GM10847 (cell line): ENCODE results near the gene TLX2.

Experiments
- POLR2A ChIP-seq: IDR thresholded peaks from 2 replicates; pipeline ENCODE4 v1.6.1; 2011; ENCODE audit not compliant: insufficient read length; ENCODE audit errors: extremely low read depth

Gene TLX2

DNA sequence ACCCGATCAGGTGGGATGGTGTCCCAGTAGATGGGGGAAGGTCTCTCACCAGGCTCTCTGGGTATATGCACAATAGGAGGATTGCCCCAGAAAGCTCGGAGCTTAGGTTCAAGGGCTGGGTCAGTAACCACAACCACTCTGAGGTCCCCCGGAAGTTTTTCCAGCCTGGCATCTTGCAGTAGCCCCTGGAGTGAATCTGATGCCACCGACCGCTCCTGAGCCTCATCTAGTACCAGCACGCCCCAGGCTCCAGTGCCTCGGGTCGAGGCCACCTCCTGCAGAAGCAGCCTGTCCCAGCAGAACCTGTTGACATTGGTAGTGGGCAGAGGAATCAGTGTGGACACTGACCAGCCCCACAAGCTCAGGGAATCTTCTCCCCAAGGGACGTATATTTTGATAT, 9.8 kb downstream of the TLX2 start:
- no peak for TF ChIP-seq POLR2A

- TF ChIP-seq POLR2A: no peak
Observed at GRCh38 chr2:74524955-74525716, 10.9 kb downstream of the TLX2 start.

- TF ChIP-seq POLR2A: no peak
Observed at GRCh38 chr2:74525717-74526648, 11.7 kb downstream of the TLX2 start, which contains the start of gene DQX1. TSS of gene DQX1 (minus strand) at chr2:74526231. CDS start at chr2:74525729, 502 bp downstream.

DNA sequence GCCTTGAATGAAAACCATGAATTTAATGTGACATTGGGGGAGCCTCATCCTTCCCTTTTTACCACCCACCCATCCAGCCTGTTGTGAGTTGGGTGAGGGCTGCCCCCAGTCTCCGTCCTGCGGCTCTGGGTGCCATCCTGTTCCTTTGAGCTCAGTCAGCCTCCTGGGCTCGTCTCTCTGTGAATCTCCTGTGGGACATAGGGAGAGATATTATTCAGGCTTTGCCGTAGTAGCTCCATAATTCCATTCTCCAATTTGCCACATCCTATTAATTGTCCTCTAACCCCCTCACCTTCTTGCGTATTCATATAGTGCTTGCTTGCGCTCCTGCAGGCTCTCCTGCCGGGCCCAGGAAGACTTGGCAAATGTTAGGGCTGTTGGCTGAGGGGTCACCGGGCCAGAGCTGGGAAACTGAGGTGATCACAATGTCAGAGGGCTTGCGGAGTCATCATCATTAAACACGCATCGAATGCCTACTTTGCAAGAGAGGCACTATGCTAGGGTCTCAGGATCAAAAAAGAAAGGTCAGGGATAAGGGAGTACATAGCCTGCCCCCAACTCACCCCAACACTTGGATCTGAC, 12.5 kb downstream of the TLX2 start:
- TF ChIP-seq POLR2A: no peak

GRCh38 chr2:74527741-74528140, 13.5 kb downstream of the TLX2 start:
- no peak for TF ChIP-seq POLR2A

DNA sequence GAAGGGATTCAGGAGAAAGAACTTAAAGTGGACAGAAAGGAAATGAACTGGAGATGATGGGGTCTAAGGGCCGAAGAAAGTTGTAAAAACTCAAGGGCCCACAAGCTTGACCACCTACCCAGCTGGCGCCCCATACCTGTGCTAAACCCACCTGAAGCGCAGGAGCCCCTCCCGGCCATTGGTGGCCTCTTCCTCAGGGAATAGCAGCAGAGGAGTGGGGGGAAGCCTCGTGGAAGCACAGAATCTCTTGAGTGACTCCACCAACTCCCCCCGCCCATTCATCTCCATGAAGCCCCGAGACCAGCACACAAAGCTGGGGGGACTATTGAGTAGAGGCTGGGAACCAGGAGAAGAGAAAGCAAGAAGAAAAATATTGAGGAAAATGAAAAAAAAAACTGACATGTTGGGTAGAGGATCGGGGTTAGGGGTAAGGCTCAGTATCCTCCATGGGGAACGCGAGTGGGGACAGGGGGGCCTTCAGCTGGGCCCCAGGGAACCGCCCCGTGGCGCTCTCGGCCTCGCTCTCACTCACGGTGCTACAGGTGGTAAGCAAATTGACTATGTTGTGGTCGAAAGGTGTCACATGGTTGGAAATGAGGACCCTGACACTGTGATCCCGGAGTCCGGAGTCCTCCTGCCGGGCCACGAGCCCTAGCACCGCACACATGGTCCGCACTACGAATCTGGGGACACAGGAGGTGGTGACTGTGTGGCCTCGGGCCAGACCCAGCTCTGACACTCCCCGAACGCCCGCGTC, 14.5 kb downstream of the TLX2 start:
- TF ChIP-seq POLR2A: no peak

DNA sequence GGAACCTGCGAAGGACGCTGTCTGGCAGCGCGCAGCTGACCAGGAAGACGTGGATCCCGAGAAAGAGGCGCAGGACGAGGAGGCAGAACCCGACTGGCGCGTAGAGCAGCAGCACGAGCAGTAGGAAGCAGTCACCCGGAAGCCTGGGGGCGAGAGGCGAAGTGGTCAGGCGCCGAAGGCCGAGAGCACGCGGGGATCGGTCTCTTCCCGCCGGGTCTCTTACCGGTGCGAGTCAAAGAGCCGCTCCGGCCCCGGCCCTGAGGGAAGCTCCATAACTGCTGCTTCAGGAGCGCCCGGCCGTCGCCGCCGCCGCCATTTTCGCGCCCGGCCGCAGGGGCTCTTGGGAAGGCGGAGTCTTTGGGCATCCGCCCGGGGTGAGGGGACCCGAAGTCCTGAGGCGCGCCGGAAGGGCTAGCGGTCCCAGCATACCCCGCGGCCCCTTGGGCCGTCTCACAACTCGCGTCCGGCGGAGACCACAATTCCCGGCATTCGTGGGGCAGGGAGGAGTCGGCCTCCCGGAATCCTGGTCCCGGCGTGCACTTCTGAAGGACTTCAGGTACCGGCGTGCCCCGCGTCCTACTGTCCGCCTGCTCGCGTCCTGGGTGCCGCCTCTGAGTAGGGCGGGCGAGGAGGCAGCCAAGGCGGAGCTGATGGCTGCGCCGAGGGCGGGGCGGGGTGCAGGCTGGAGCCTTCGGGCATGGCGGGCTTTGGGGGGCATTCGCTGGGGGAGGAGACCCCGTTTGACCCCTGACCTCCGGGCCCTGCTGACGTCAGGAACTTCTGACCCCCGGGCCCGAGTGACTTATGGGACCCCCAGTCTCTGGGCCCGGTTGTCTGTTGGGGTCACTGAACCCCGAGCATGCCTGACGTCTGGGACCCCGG, 15.3 kb downstream of the TLX2 start, which contains the start of the genes AUP1 and HTRA2:
AUP1 (minus strand) TSS at position 350 of the 882 bp plus-strand sequence; CDS start at position 273, 77 bp downstream.
HTRA2 (plus strand) TSS at position 577 of the 882 bp plus-strand sequence; CDS start at position 651, 74 bp downstream.
- peak; percentile 89 for TF ChIP-seq POLR2A

DNA sequence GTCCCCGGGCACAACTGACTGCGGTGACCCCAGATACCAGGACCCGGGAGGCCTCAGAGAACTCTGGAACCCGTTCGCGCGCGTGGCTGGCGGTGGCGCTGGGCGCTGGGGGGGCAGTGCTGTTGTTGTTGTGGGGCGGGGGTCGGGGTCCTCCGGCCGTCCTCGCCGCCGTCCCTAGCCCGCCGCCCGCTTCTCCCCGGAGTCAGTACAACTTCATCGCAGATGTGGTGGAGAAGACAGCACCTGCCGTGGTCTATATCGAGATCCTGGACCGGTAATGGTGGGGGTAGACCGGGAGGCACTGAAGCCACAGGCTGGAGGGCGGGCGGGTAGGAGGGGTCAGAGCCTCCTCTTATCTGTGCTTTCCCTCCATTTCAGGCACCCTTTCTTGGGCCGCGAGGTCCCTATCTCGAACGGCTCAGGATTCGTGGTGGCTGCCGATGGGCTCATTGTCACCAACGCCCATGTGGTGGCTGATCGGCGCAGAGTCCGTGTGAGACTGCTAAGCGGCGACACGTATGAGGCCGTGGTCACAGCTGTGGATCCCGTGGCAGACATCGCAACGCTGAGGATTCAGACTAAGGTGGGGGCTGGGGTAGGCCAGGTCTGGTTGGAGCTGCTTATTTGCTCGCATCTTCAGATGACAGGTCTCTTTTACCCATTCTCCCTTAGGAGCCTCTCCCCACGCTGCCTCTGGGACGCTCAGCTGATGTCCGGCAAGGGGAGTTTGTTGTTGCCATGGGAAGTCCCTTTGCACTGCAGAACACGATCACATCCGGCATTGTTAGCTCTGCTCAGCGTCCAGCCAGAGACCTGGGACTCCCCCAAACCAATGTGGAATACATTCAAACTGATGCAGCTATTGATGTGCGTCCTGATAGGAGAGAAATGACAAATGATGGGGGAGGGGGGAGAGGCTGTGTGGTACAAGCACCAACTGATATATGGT, 16.3 kb downstream of the TLX2 start:
- TF ChIP-seq POLR2A: no peak

GRCh38 chr2:74531666-74532065, 17.4 kb downstream of the TLX2 start:
- no peak for TF ChIP-seq POLR2A

DNA sequence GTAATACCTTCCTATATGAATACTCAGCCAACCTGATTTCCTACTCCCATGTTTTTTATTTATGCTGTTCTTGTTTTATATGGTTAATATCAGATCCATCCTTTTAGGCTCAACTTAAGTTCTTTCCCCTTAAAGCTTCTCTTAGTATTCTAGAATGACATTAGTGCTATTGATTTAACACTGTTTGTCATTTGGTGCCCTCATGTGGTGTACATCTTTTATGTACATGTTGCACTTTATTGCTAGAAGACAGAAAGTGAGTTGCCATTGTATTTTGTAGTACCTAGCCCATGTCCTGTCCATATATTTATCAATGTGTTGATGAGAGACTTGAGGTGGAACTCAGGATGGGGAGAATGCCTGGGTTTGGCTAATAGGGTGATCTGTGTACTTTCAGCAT, 18.0 kb downstream of the TLX2 start:
- no peak for TF ChIP-seq POLR2A

DNA sequence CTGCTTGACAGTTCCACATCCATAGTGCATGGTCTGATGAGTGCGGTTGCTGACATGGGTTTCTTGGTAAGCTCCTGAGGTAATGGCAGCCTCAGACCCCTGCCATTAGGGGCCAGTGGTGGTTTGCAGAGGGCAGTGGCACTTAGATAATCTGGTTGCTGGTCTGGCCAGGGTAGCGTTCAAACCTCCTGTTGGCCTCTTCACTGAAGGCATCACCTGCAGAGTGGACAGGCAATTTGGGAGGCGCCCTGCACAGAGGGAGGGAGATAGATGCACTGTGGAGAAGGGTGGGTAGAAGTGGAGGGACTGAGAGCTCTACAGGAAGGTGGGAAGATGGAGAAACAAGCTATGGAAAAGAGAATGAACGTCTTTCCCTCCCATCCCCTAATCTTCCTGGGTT, 19.2 kb downstream of the TLX2 start:
- TF ChIP-seq POLR2A: no peak

DNA sequence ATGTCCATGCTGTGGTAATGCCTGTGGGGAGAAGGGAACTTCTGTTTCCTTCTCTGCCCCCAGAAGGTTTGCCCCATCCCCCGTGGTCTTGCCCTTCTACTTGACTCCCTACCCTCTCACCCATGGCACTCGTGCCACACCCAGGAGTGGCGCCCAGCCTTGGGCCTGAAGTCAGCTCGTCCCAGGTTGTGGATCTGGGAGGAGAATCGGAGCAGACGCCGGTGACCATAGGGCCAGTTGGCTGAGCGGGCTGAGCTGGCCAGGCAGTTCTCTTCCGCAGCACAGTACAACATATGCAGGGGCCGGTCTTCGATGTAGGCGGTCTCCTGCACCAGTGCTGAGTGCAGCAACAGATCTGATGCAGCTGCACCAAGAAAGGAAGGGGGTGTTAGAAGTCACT, 20.2 kb downstream of the TLX2 start:
- no peak for TF ChIP-seq POLR2A
